GM21515 (cell line): Measurements from ENCODE around the gene ABCG8.

Source experiments
- ATAC-seq: cut with Tn5 transposase; IDR thresholded peaks from one replicate; pipeline ENCODE4 v1.9.1; 2021; ENCODE audit not compliant: unreplicated experiment

Gene ABCG8

DNA sequence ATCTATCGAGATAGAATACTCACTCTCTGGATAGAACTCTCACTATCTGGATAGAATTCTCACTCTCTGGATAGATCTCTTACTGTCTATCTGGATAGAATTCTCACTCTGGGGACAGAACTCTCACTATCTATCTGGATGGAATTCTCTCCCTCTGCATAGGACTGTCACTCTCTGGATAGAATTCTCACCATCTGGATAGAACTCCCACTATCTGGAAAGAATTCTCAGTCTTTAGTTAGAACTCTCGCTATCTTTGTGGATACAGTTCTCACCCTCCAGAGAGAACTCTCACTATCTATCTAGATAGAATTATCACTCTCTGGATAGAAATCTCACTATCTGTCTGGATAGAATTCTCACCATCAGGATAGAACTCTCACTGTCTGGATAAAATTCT is 16.5 kb downstream of the ABCG8 start:
- no peak for ATAC-seq

DNA sequence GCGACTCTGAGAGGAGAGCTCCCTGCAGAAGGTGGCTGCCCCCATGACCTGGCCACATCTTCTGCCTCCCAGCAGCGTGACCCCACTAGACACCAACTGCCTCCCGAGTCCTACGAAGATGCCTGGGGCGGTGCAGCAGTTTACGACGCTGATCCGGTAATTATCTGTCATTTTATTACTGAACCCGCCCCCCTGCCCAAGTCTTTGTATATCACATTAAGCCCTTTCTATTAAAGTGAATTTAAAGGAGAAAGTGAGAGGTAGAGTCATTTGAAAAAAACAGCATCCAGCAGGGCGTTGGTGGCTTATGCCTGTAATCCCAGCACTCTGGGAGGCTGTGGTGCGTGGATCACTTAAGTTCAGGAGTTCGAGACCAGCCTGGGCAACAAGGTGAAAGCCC is 33.4 kb downstream of the ABCG8 start:
- no peak for ATAC-seq

DNA sequence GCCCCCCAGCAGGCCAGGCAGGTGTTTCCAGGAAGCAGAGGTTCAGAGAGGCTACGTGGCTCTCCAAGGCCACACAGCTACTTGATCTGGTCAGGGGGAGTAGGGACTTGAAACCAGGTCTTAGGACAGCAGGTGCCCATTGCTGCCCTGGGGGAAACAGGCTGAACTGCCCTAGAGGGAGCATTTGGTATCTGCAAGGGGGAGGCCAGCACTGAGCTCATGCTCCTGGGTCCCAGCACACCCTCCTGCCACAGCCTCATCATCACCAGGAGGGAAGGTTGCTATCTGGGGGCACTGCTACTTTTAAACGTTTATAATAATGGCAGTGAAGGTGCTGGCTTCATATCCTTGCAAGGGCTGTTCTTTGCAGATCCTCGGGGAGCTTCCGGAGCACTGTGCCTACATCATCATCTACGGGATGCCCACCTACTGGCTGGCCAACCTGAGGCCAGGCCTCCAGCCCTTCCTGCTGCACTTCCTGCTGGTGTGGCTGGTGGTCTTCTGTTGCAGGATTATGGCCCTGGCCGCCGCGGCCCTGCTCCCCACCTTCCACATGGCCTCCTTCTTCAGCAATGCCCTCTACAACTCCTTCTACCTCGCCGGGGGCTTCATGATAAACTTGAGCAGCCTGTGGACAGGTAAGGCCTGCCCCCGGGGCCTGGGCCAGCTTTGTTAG is 36.1 kb downstream of the ABCG8 start:
- no peak for ATAC-seq

DNA sequence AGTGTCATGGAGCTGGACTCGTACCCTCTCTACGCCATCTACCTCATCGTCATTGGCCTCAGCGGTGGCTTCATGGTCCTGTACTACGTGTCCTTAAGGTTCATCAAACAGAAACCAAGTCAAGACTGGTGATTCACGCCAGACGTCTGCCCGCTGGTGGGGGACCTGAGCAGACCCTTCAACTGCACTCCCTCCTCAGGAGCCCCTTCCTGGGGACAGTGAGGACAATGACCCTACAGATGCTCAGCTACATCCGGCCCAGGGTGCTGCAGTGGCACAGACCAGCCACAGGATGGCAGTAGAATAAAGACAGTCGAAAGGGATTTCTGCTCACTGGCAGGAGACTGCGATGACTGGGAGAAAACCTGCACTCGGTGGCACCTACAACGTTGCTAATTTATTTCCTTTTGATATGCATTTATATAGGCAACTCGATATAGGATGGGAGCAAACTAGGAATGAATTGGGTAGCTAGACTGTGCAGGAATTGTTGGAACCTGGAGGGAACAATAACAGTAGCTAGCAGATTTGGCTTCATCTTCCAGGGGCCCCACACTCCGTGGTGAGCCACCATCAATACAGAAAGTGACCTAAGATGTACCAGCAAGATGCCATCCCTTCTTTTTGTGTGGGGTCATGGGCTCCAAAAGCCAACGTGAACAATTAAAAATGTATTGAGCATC is 39.2 kb downstream of the ABCG8 start:
- peak; percentile 92 for ATAC-seq

GRCh38 chr2:43879261-43879660 is 40.5 kb downstream of the ABCG8 start:
- ATAC-seq, result no peak

DNA sequence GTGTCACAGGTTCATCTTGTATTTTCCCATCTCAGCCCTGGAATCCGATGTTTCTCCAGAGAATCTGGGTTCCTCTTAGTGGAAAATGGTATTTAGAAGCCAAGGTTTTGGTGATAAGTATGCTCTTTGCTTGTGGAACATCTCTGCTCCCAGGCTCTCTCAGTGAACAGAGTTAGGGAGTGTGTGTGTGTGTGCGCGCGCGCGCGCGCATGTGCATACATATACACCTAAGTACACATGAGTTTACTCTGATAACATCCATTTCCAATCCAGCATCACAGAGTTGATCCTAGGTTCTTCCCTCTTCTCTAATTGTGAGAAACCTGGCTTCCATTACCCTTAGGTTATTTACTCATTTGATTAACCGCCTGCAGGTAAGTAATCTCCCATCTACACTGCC is 41.7 kb downstream of the ABCG8 start:
- no peak for ATAC-seq

DNA sequence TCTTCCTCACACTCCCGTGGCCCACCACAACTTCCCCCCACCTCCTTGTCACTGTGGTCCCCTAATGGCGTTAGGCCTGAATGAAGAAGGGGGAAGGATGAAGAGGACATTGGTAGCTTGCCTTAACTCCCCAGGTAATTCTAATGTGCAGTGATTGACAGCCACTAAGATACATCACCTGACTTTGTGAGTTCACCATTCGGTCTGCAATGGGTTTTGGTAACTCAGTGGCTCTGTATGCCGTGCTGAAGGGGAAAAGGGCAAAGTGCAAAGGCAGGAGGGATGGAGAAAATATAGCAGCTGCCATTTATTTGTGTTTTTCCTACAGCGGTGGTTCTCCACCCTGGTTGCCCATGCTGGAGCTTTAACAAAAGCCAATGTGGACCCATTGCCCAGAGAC is 42.2 kb downstream of the ABCG8 start:
- ATAC-seq, result no peak

- ATAC-seq, result no peak
Observed at GRCh38 chr2:43882312-43882711, 43.5 kb downstream of the ABCG8 start.

GRCh38 chr2:43884689-43885088 is 45.9 kb downstream of the ABCG8 start:
- no peak for ATAC-seq

GRCh38 chr2:43885132-43885632 is 46.4 kb downstream of the ABCG8 start:
- no peak for ATAC-seq

DNA sequence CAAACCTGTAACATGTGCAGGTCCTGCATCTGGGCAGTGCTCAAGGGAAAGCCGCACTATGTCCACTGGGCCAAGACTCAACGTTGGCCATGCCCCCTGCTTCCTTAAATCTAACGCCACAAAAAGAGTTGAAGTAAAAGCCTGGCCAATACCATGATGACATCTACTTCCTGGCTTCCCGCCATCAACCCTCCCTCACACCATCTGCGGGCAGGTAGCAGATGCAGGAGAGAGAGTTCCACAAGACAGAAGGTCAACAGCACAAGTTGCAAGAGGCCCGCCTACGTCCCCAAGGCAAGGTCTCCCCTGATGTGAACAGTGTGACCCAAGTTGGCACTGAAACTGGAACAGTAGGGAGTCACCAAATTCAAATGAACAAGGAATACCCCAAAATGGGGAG is 48.4 kb downstream of the ABCG8 start:
- no peak for ATAC-seq

GRCh38 chr2:43889416-43889815 is 50.6 kb downstream of the ABCG8 start:
- ATAC-seq, result no peak

DNA sequence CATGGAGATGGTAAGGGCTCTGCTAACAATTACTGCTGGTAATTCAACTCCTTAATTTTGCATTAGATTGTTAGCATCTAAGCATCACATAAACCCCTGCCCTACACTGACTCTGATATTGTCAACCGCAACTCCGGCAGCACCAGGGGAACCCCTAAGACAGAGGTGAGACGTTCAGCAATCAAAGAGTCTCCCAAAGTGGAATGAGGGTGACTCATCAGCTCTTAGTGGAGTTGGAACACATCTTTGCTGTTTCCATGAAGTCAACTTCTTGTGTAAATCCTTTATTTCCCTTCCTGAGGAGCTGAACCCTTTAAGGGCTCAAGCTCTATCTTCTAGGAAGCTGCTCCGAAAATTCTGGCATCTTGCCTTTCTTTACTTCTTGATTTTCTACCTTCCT is 52.1 kb downstream of the ABCG8 start:
- no peak for ATAC-seq

DNA sequence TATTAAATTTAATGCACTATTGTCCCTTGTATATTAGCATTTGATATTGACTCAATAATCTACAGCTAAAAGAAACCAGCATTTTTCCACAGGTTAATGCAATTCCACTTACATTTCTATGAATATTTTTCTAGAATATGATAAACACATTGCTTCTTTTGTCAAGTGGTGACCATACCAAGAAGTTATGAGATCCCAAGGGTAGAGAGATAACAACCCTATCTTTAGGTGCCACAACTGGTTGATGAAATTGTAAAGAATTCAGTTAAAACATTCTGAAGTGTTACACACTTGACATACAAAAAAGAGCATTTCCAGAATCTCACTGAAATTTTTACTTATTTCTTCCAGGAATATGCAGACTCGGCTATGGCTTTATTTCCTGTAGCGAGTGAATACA is 56.0 kb downstream of the ABCG8 start:
- no peak for ATAC-seq

- ATAC-seq, result no peak
Observed at GRCh38 chr2:43896906-43897305, 58.1 kb downstream of the ABCG8 start.

GRCh38 chr2:43897492-43897891 is 58.7 kb downstream of the ABCG8 start:
- ATAC-seq, result no peak

GRCh38 chr2:43898134-43898837 is 59.5 kb downstream of the ABCG8 start:
- ATAC-seq, result no peak

GRCh38 chr2:43898838-43899346 is 60.1 kb downstream of the ABCG8 start:
- no peak for ATAC-seq

GRCh38 chr2:43899589-43899988 is 60.8 kb downstream of the ABCG8 start:
- ATAC-seq, result no peak

DNA sequence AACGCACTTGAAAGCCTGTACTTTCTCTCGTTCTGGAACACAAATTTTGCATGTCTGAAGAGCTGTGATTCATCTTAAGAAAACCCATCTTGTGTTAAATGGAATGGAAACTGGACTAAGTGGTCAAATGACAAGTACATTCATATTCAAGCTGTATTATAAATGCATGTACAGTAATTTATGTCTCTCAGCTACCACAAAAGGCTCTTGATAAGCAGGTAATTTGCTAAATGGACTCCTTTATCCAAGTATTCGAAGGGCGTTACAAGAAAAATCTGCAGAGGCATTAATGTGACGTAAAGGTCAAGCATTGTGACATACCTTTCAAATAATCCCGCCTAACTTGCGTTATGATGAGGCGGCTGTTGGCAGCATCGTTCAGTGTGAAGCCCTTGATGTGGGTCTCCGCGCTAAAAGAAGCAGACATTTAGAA is 66.6 kb downstream of the ABCG8 start:
- ATAC-seq, result no peak

DNA sequence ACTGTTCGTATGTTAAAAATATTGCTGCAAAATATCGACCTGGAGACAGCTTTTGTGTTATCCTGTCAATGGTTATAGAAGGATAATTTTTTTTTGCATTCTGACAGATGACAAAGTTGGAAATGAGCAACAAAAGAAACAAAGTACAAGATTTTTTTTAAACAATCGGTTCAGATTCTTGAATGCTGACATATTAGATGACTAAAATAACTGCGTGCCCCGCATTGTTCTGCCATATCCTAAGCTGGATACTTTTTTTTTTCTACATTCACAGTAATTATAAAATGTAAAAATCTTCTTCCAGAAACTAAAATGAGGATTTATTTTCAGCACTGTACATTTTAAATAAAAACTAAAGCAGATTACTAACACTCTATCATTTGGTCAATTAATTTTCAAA is 67.1 kb downstream of the ABCG8 start:
- no peak for ATAC-seq
